Stimulated activated CD8-positive, alpha-beta memory T cell treated with anti-CD3 and anti-CD28 coated beads, Interleukin-12 subunit alpha, Interleukin-12 subunit beta, amount 100 ng/mL, for 1 hour (primary cell): ENCODE data around the gene MFSD6.
"Not testable (repeated sequence)": the region's sequence is repeated elsewhere in the genome, so short reads cannot be mapped to it uniquely, and the experiment has no call there.

Experiments used
- DNase-seq: peaks from one replicate; pipeline ENCODE4 v3.0.0-alpha.2; 2020; ENCODE audit warnings: low read depth

Gene MFSD6

GRCh38 chr2:190501702-190502407 lies 93.7 kb downstream of the MFSD6 start:
- no peak for DNase-seq

- no peak for DNase-seq
Measured at GRCh38 chr2:190503088-190503487, 94.9 kb downstream of the MFSD6 start.

- no peak for DNase-seq
Measured at GRCh38 chr2:190504912-190505311, 96.8 kb downstream of the MFSD6 start.

- DNase-seq: no peak
Measured at GRCh38 chr2:190505696-190506095, 97.5 kb downstream of the MFSD6 start.

- no peak for DNase-seq
Measured at GRCh38 chr2:190506666-190507065, 98.5 kb downstream of the MFSD6 start.

GRCh38 chr2:190507135-190507534 lies 99.0 kb downstream of the MFSD6 start:
- DNase-seq: no peak

GRCh38 chr2:190509895-190510294 lies 101.7 kb downstream of the MFSD6 start:
- not testable (repeated sequence) for DNase-seq

- no peak for DNase-seq
Measured at GRCh38 chr2:190511104-190511503, 102.9 kb downstream of the MFSD6 start.

- DNase-seq: no peak
Measured at GRCh38 chr2:190512539-190513095, 104.5 kb downstream of the MFSD6 start.

GRCh38 chr2:190513877-190514276 lies 105.7 kb downstream of the MFSD6 start:
- DNase-seq: no peak

- DNase-seq: no peak
Measured at GRCh38 chr2:190514676-190515075, 106.5 kb downstream of the MFSD6 start.

GRCh38 chr2:190515687-190516086 lies 107.5 kb downstream of the MFSD6 start:
- no peak for DNase-seq

GRCh38 chr2:190517468-190517867 lies 109.3 kb downstream of the MFSD6 start:
- no peak for DNase-seq

GRCh38 chr2:190519975-190520767 lies 112.0 kb downstream of the MFSD6 start:
- DNase-seq: no peak

- DNase-seq: no peak
Measured at GRCh38 chr2:190524928-190525327, 116.8 kb downstream of the MFSD6 start.

GRCh38 chr2:190526105-190526750 lies 118.1 kb downstream of the MFSD6 start:
- DNase-seq: no peak

GRCh38 chr2:190527214-190527613 lies 119.1 kb downstream of the MFSD6 start:
- DNase-seq: no peak

- no peak for DNase-seq
Measured at GRCh38 chr2:190527918-190528317, 119.8 kb downstream of the MFSD6 start.

- DNase-seq: no peak
Measured at GRCh38 chr2:190528521-190529001, 120.4 kb downstream of the MFSD6 start.

GRCh38 chr2:190529486-190530247 lies 121.5 kb downstream of the MFSD6 start:
- no peak for DNase-seq

GRCh38 chr2:190530248-190530900 lies 122.2 kb downstream of the MFSD6 start:
- no peak for DNase-seq
